ENCODE measurements around the gene TLE1. TPM values are rescaled to one million over a fixed set of nuclear protein-coding genes. Genes with fewer than 3 reads are reported as not detected.
"Not testable (repeated sequence)": the region's sequence is repeated elsewhere in the genome, so short reads cannot be mapped to it uniquely, and the experiment has no call there.

The TLE1 gene
- polyA plus RNA-seq, 3 donors = 0.46 to 2.5 (median 1.2) TPM

DNA sequence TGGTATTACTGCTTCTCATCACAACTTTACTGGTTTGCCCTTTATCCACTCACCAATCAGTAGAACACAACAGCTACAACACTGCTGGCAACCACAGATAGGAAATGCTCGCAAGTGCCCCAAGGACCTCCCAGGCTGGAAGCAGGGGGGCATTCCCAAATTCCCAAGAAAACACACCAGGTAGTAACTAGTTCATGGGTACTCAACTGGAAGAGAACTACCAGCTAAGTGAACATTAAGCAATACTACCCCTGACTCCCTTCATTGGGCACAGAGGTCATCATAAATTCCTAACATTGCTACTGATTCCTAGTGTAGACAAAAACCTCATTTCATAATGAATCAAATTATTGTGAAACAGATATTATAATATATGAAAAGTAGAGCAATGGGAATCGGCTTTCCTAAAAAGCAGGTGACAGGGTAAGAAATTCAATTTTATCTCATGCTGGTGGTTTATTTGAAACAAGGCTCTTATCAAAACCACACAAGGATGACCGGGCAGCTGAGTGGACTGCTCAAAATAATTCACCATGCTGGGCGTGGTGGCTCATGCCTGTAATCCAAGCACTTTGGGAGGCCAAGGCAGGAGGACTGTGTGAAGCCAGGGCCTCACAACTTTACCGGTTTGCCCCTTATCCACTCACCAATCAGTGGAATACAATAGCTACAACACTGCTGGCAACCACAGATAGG, 81.6 kb downstream of the TLE1 start:
- H3K4me1 Mint-ChIP-seq = peaks cover 13% of the 10 kb centered on the region
- 96% methylated on average over 4 of the region's 5 CpGs for WGBS (ENCODE audit: insufficient coverage)
- intact Hi-C loops (cut with micrococcal nuclease) = no loop called here
- peak overlapping the region in 2 of 7 donors; percentile 2 to 8 for H3K27ac Mint-ChIP-seq
- H3K4me3 Mint-ChIP-seq = no peak overlapping the region
- H3K9me3 Mint-ChIP-seq = peaks cover 0 to 3% (median 0%) of the 10 kb centered on the region in 7 donors
- peaks cover 25 to 51% of the 10 kb centered on the region in 2 donors for H3K36me3 Mint-ChIP-seq
- no peak overlapping the region for H3K4me2 ChIP-seq (replicated peaks; ENCODE audit: extremely low read depth, low read length, poor library complexity, severe bottlenecking)
- TF ChIP-seq, protein P1, sequence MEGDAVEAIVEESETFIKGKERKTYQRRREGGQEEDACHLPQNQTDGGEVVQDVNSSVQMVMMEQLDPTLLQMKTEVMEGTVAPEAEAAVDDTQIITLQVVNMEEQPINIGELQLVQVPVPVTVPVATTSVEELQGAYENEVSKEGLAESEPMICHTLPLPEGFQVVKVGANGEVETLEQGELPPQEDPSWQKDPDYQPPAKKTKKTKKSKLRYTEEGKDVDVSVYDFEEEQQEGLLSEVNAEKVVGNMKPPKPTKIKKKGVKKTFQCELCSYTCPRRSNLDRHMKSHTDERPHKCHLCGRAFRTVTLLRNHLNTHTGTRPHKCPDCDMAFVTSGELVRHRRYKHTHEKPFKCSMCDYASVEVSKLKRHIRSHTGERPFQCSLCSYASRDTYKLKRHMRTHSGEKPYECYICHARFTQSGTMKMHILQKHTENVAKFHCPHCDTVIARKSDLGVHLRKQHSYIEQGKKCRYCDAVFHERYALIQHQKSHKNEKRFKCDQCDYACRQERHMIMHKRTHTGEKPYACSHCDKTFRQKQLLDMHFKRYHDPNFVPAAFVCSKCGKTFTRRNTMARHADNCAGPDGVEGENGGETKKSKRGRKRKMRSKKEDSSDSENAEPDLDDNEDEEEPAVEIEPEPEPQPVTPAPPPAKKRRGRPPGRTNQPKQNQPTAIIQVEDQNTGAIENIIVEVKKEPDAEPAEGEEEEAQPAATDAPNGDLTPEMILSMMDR (IDR thresholded peaks at IDR 0.05) = no peak
- no peaks in the 10 kb centered on the region for H3K36me3 ChIP-seq (replicated peaks in 1 of 2; ENCODE audit: control insufficient read depth in 1 of 2, insufficient read depth in 2 of 2, low read length in 2 of 2)
- no peaks in the 10 kb centered on the region for H3K9me3 ChIP-seq (replicated peaks in 1 of 2; ENCODE audit: control insufficient read depth in 1 of 2, insufficient read depth in 1 of 2, low read length in 2 of 2)
- no peaks in the 10 kb centered on the region for H3K79me2 ChIP-seq (ENCODE audit: insufficient read depth, low read length)
- no peak for DNase-seq
- H3K27ac ChIP-seq (ENCODE audit: low read depth in 1 of 2, low read length in 2 of 2) = no peak overlapping the region
- H3K4me3 ChIP-seq (replicated peaks in 1 of 3; ENCODE audit: low read depth in 2 of 3, low read length in 3 of 3) = no peak overlapping the region
- H4K20me1 ChIP-seq (ENCODE audit: insufficient read depth, low read length) = no peaks in the 10 kb centered on the region
- no peak overlapping the region for H2AFZ ChIP-seq (ENCODE audit: insufficient read depth, low read depth, low read length, poor library complexity, severe bottlenecking)
- H3K27me3 Mint-ChIP-seq (ENCODE audit: low read depth in 3 of 3) = no peaks in the 10 kb centered on the region
- H3K9ac ChIP-seq (ENCODE audit: insufficient read depth, low read length, poor library complexity, severe bottlenecking) = no peak overlapping the region
- H3K27me3 ChIP-seq (ENCODE audit: control insufficient read depth in 2 of 2, insufficient read depth in 2 of 2, low read length in 2 of 2) = no peaks in the 10 kb centered on the region
- peaks cover 12 to 14% of the 10 kb centered on the region in 2 donors for H3K4me1 ChIP-seq (ENCODE audit: control insufficient read depth in 1 of 2, insufficient read depth in 2 of 2, low read length in 2 of 2)

DNA sequence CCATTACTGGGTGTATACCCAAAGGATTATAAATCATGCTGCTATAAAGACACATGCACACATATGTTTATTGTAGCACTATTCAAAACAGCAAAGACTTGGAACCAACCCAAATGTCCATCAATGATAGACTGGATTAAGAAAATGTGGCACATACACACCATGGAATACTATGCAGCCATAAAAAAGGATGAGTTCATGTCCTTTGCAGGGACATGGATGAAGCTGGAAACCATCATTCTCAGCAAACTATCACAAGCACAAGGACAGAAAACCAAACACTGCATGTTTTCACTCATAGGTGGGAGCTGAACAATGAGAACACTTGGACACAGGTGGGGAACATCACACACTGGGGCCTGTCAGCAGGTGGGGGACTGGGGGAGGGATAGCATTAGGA, 83.1 kb downstream of the TLE1 start:
- H3K79me2 ChIP-seq (ENCODE audit: insufficient read depth, low read length); H3K27ac ChIP-seq (ENCODE audit: low read depth in 1 of 2, low read length in 2 of 2); intact Hi-C loops (cut with micrococcal nuclease); H3K9ac ChIP-seq (ENCODE audit: insufficient read depth, low read length, poor library complexity, severe bottlenecking); H3K4me2 ChIP-seq (replicated peaks; ENCODE audit: extremely low read depth, low read length, poor library complexity, severe bottlenecking); H3K9me3 ChIP-seq (replicated peaks in 1 of 2; ENCODE audit: control insufficient read depth in 1 of 2, insufficient read depth in 1 of 2, low read length in 2 of 2); H3K36me3 ChIP-seq (replicated peaks in 1 of 2; ENCODE audit: control insufficient read depth in 1 of 2, insufficient read depth in 2 of 2, low read length in 2 of 2); H2AFZ ChIP-seq (ENCODE audit: insufficient read depth, low read depth, low read length, poor library complexity, severe bottlenecking); H3K27me3 Mint-ChIP-seq (ENCODE audit: low read depth in 3 of 3); H4K20me1 ChIP-seq (ENCODE audit: insufficient read depth, low read length); H3K27me3 ChIP-seq (ENCODE audit: control insufficient read depth in 2 of 2, insufficient read depth in 2 of 2, low read length in 2 of 2); DNase-seq; H3K4me3 ChIP-seq (replicated peaks in 1 of 3; ENCODE audit: low read depth in 2 of 3, low read length in 3 of 3); H3K27ac Mint-ChIP-seq; H3K9me3 Mint-ChIP-seq; H3K4me3 Mint-ChIP-seq: not testable (repeated sequence)
- Mint-ChIP-seq H3K36me3 (peaks cover 24 to 39% of the 10 kb centered on the region in 2 donors), H3K4me1 (peaks cover 13% of the 10 kb centered on the region)
- peaks cover 12 to 14% of the 10 kb centered on the region in 2 donors for H3K4me1 ChIP-seq (ENCODE audit: control insufficient read depth in 1 of 2, insufficient read depth in 2 of 2, low read length in 2 of 2)
